ENCODE data around the gene ABTB2.

GRCh38 chr11:34162493-34162820 lies 195.4 kb downstream of the ABTB2 start:
- TF ChIP-seq POLR2A (IDR thresholded peaks at IDR 0.05) (no peak), CTCF (IDR thresholded peaks at IDR 0.05) (no peak)

All from right lobe of liver (tissue), 4 donors.